NCI-H1694 treated with DMSO at 0.1 percent for 48 hours (cell line): ENCODE results near the gene GATAD2B.
A peak's percentile ranks its signal among the peaks of the same experiment; 100 is the strongest.

Source experiments
- DNase-seq: peaks from one replicate; lab custom pipeline; 2025; lab: John Stamatoyannopoulos, UW

The GATAD2B gene

DNA sequence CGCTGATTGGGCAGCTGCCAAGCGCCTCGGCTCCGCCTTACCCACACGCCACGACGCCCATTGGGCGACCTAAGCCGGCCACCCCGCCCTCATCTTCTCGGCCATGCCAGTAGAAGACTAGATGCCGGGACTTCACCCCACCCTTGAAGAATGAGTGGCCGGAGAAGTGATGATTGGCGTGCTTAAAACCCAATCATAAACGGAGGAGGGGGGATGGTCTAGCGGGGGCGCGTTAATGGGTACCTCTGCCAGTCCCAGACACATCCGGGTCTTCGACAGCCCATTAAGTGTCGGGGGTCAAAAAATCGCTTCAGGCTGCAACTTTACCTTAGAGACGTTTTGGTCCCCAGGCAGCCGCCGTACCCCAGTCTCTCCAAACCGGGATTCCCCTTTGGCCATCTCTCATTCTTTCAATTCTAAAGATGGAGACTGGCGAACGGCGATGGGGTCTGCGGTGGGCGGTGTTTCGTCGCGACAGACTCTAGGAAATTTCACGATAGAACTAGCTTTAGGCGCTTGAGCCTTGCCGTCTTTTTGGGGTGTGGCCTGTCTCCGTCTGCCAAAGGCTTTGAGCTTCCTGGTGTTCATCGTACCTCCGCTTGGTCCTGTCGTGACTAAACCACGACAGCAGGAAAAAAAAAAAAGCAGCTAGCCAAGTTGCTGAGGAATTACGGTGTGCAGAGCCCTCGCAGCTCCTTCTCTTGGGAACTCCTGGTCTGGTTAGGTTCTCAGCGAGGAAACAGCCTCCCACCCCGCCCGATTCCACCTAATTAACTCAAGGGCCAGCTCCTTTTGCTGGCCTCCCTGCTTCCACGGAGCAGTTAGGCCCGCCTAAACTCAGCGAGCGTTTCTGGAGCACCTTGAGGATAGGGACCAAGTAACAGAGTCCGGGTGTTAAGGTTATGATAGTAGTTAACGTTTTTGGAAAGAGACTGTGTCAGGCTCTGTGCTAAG lies at the start of gene GATAD2B:
GATAD2B (minus strand) TSS at position 1 of the 954 bp plus-strand sequence. CDS start 94,625 bp downstream, outside the sequence.
- peak; percentile 100 for DNase-seq

DNA sequence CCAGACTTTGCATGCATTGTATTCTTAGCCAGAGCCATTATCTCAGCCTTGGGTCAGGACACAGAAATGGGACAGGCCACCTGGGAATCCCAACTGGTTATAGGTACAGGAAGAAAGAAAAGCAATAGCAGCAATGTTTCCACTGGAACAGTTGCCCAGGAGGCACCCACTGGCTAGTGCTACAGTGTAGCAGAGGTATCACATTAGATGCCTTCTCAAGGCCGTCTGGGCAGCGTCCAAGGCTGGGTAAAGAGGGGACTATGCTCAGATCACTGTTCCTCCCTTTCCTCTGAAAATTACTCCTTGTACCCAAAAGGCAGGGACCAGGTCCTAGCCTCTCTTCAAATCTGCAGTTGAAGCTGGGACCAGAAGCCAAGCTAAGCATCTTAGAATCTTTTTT lies 47.6 kb upstream of the GATAD2B start:
- DNase-seq = no peak

DNA sequence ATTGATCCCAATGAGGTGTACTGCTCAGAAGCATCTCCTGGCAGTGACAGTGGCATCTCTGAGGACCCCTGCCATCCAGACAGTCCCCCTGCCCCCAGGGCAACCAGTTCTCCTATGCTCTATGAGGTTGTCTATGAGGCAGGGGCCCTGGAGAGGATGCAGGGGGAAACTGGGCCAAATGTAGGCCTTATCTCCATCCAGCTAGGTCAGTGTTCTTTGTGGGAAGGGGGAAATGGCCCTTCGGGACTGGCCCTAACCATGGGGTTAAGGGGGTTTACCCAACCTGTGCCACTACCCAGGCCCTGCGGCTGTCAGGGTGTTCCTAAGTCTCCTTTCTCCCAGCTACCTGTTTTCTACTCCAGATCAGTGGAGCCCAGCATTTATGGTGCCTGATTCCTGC lies 46.2 kb upstream of the GATAD2B start:
- no peak for DNase-seq

DNA sequence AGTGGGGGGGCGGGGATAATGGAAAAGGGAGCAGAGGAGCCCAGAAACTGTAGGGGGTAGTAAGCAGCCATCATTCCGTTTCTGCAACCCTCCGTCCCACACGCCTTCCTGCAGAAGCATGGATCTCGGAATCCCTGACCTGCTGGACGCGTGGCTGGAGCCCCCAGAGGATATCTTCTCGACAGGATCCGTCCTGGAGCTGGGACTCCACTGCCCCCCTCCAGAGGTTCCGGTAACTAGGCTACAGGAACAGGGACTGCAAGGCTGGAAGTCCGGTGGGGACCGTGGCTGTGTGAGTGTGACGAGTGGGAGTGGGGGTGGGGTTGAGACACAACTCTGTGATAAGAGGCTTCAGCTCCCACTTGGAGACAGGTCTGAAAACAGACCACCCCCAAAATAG lies 45.6 kb upstream of the GATAD2B start:
- no peak for DNase-seq

DNA sequence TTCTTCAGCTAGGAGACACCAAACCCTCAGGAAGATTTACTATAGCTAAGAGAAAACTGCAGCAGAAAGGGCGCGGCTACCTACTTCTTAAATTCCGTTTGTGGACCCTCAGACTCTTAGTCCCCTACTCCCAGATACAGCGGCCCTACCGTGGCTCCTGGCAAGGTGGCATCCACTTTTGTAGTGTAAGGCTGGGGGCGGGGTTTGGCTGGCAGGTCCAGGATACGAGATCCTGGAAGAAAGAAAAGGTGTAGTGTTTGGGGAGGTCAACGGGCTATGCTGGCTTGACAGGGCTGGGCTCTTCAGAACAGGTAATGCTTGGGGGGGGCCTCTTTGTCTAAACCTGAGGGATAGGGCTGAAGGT lies 45.2 kb upstream of the GATAD2B start:
- no peak for DNase-seq

DNA sequence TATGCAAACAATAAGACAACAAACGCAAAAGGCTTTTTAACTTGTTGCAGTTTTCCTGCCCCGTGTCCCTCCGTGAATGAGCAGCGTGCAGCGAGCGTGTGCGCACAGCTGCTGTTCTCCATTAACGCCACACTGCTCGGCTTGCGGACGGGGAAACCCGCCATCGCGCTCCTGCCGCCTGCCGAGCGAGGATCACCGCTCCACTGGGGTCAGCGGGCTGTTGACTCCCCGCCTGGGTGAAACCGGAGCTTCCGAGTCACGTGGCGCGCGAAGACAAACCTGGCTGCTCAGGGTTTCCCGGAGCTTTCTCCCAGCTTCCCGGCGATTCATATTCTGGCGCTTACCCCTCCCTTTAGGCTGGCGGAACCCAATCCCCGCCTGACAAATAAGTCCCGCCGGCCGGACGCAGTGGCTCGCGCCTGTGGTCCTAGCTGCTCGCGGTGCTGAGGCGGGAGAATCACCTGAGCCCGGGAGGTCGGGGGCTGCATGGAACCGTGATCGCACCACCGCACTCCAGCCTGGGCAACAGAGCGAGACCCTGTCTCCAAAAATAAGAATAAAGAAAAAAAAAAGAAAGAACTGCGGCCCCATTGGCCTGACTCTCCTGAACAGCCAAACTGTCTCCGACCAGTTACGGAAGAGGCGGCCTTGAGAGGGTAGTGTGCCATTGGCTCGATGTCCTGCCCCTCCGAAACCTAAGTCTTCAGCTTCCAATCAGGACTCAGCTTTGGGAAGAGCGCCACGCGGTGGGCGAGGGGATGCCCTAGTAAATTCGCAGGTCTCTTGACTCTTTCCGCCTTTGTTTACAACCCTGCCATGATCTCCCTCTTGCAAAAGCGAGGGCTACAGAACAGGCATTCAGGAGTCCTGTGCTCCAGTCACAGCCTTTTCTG lies 44.6 kb upstream of the GATAD2B start, which contains the start of gene CREB3L4:
CREB3L4 (plus strand) TSS at position 796 of the 893 bp plus-strand sequence. CDS start 624 bp downstream, outside the sequence.
- DNase-seq = peak; percentile 100

DNA sequence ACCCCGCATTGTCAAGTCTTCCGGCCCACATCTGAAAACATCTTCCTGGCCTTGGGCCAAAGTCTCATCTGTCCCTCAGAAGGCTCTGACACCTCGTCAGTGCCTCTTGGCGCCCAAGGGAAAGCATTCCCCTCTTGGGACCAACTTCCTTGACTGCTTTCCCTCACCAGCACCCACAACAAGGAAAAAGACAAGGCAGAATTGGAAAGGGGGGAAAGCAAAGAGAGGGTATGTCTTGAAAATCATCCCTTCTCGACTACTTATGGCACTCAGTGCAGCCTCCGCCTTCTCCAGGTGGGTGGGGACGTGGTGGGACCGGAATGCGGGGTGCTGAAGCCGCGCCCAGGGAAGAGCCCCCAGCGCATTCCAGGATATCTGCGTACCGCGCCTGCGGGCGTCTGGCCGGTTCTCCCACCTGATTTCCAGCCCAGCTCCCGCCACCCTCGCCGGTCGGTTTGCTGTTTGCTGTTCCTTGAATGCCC lies 41.1 kb upstream of the GATAD2B start:
- DNase-seq = no peak

DNA sequence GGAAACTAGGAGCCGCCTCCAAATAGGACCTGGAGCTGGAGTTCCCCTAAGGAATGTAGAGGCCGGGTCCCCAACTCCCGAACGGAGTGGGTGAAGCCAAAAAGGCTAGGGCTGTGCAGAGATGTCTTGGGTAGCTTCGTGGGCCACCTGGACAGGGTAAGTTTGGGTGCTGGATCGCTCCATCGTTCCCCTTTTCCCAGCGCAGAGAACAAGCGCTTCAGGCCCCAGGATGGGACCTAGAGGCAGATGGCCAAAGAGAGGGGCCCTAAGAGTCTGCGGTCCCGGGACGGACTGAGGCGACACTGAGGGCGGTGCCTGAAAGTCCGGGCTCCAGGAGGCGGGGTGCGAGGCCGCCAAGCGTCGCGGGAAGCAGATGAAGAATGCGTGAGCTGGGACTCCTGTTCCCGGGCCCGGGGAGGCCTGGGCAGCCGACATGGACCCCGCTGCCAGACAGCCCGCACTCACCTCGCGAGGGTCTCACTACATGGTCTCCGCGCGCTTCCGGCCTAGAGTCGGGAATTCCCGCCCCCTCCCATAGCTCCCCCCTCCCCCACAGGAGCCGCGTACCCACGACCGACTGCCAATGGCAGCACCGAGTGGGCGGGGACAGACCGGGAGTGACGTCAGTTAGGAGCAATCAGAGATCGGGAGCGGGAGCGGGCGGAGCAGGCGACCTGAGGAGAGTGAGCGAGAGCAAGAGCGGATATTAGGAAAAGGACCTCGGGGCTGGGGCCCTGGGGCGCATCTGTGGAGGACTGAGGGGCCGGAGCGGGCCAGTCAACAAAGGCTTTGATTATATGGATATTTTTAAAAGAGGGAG lies 40.5 kb upstream of the GATAD2B start, which contains the start of gene SLC39A1:
SLC39A1 (minus strand) TSS at position 508 of the 820 bp plus-strand sequence. CDS start 822 bp downstream, outside the sequence.
- peak; percentile 99 for DNase-seq

DNA sequence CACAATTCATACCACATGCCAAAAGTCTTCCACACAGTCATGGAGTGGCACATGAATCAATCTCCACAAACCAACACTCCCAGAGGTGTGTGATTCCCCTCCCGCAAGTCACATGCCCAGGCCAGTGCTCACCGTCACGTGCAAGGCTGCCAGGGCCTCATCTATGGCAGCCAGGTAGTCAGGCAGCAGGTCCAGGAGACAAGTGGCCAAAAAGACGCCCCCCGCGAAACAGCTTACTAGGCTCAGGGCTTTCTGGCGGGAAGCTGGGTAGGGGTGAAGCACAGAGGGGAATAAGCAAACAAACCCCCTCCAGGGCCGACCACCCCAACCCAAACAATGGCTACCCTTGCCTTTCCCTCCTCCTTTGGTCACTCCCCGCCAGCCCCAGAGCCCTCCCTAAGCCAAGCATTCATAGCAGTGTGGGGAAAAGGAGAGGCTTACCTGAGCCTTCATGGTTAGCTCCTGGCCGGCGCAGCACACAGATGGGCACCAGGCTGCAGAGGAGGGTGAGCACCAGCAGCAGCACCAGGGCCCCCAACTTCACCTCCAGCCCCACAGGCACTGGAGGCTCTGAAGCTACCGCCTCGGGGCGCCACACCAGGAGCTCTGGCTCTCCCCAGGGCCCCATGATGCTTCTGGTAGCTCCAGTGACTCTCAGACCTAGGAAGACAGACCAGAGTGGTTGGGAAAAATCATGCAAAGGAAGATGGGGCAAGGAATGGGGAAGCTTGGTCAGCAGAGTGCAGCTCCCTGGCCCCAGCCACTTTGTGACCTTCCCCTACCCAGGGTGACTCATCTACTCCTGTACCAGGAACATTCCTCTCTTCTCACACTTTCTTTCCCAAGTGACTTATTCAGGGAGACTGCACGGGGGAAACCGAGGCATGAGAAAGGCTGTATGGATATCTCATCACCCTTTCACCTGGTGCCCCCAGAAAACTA lies 39.6 kb upstream of the GATAD2B start:
- DNase-seq = no peak

DNA sequence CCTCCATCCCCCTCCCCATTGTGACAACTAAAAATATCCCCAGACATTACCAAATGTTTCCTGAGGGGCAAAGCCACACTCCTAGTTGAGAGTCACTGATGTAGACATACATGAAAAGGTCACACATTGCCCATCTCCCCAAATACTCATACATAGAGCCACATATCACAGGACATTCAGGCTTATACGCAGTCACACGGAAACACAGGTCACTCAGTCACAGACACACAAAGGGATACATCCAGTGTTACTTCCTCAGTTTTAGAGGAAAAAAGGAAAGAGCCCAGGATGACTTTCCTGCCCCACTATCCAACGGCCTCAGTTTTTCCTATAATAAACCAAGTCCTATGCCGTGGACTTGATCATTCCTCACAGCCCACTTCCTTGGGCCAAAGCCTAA lies 38.6 kb upstream of the GATAD2B start:
- DNase-seq = no peak

DNA sequence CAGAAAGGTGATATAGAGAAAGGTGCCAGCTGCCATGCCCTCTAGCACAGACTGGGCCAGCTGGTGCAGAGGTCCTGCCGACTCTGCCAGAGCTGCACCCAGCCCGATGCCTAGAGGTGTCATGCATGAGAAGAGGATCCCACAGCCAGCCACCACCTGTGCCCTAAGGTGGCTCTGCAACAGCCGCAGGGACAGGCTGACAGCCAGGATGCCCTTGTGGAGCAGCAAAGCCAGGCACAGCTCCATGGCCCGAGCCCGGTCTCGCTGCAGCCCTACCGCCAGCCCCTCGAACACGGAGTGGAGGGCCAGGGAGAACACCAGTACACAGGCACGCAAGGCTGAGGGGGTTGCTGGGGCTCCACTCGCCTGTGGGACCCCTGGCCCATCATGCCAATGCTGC lies 37.4 kb upstream of the GATAD2B start:
- no peak for DNase-seq

DNA sequence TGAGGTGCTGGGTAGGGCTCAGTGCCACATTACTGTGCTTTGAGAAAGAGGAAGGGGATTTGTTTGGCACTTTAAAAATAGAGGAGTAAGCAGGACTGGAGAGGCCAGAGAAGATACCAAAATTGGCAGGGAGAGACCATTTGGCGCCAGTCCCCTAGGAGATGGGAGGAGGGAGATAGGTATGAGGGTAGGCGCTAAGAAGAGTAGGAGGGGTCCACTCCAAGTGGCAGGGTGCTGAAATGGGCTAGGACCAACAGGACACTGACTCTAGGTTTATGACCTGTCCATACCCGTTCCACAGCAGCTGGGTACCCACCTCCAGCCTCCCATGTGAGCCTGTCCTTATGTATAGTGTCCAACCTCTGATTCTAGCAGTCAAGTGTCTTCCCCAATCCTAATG lies 36.7 kb upstream of the GATAD2B start:
- no peak for DNase-seq

DNA sequence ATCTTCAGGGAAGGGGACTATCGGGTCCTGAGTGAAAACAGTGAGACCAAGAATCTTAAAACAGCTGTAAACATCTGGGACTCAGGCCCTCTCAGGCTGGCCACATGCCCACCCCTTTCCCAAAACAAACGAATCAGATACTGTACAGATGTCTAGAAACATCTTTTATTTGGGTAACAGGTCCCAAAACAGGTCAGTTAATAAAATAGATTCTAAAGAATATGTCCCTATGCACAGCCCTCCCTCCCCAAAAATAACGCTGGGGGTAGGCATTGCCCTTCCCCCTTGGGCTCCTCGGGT lies 36.1 kb upstream of the GATAD2B start:
- no peak for DNase-seq

DNA sequence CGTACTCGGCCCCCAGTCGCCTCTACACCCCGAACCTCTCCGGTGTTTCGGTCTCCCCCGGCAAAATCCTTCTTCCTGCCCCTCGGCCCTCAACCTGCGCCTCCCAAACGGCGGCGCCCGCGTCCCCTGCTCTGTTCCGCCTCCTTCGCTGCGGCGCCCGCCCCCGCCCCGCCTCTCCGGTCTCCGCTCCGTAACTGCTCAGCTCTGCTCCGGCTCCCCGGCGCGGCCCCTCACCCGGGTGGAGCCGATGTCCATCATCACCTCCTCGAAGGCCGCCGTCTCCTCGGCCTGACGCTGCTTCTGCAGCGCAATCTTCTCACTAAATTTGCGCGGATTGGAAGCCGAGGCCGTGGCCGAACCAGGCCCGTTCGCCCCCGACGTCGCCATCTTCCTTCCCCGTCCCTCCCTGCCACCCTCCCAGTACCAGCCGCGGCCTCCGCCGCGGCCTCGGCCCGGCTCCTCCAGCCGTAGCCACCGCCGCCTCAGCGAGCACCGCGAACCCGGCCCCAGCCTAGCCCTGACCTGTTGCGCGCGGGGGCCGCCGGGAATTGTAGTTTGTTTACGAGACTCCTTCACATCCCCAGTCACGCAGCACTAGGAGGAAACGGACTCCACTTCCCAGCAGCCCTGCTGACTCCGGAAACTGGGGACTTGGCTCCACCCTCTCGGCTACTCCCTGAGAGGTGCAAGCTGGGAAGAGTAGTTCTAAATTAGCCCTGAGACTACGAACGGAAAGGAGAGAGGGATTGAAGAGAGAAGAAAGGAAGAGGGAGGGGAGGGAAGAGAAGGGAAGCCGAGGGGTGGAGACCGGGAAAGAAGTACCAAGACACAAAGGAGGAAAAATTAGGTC lies 35.6 kb upstream of the GATAD2B start, which contains the start of gene CRTC2:
CRTC2 (minus strand) TSS at position 502 of the 850 bp plus-strand sequence; CDS start at position 387, 115 bp downstream.
- peak; percentile 100 for DNase-seq

DNA sequence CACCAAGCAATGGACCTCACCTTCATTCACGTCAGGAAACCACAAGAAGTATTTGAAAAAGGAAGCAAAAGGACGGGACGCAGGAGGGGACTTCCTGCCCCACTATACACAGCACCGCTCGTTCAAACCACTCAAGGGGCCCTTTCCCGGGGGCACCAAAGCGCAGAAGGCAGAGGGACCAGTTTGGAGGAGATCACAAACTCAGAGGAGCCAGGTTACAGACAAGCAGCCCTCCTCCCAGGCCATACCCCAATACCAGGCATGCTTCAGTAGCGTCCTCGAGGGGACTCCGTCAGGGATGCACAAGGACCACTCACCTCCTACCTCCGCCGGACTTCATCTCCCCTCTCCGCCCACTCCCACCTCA lies 35.0 kb upstream of the GATAD2B start:
- DNase-seq = peak; percentile 28

DNA sequence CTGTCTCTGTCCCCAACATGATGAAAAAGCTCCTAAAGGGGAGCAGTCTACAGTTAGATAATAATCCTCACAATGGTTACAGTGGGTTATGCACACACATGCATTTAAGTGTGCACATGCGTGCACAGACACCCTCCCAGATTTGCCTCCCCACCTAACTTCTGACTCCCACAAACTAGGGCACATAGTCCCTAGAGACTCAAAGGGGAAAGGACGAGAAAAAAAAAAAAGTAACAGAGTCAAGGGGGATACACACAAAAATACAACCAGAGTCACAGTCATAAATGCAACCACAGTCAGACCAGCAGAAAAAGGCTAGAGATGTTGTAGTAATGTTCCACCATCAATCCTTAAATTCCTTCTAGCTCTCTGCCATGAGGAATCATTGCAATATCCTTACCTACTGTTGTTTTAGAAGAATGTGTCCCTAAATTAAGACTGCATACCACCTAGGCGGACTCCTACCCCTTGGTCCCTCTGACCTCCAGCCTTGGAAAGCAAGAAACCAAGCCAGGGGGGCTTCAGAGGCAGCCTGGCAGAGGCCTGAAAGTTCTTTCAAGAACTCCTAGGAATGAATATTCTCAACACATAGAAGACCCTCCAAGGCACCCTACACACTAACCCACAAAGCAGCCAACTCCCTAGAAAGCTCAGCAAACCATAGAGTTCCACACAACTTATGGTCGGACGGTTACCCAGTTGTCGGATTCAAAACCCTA lies 34.4 kb upstream of the GATAD2B start:
- no peak for DNase-seq

DNA sequence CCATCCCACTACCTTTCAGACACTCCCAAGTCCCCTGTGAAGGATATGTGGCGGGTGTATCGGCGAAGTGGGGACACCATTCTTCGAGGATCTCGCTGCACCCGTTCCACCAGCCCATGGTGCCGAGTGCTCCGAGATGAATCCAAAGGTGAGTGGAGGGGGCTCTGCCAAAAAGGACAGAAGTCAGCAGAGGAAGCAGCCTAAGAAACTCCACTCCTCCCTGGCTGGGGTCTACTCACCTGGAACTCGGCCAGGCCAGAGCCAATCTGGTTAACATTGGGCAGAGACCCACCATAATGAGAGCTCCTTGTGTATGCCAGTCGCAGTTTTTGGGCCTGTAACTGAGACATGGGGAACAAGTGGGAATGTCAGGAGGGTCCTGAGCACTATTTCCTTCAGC lies 32.1 kb upstream of the GATAD2B start:
- no peak for DNase-seq

DNA sequence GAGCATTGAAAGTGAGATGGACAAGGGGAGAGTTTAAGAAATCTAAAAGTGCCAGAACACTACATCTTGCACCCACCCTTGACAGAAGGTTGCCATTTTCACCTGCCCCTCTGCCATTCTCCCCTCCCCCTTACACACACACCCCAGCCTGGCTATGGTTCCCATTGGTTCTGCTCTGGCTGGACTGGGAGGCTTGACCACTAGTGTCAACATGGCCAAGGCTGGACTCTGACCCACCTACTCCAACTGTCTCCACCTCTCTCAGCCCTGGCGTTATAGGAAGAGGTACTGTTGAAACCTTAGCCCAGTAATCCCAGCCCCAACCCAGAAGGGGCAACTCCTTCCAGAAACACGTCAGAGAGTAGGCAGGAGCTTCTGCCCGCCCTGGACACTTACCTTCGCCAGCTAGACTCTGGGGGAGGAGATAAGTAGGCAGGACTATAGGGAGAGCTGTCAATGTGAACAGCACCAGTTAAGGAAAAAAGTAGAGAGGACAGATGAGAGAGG lies 31.1 kb upstream of the GATAD2B start:
- no peak for DNase-seq

DNA sequence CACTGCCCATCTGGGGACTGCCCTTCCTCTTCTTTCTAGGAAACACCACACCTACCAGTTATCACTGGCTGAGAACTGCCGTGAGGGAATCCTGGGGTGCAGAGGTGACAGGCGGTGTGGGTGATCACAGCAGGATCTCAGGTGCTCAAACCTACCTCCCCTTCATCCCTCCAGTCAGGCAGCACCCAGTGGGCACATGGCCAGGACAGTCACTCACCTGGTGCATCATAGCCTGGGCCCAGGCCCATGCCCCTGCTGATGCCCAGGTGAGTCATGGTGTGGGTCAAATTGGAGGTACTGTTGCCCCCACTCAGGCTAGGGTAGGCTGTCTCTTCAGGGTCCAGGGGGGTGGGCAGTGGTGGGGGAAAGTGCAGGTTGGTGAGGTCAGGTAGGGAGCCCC lies 29.0 kb upstream of the GATAD2B start:
- no peak for DNase-seq
